ENCODE data around the gene MACROD2.

Gene MACROD2

GRCh38 chr20:14723614-14724013 lies 728.3 kb downstream of the MACROD2 start:
- DNase-seq: no peak

- no peak for DNase-seq
These were observed 728.7 kb downstream of the MACROD2 start for GRCh38 chr20:14724036-14724435.

- DNase-seq: no peak
These were observed 729.2 kb downstream of the MACROD2 start for GRCh38 chr20:14724468-14724867.

DNA sequence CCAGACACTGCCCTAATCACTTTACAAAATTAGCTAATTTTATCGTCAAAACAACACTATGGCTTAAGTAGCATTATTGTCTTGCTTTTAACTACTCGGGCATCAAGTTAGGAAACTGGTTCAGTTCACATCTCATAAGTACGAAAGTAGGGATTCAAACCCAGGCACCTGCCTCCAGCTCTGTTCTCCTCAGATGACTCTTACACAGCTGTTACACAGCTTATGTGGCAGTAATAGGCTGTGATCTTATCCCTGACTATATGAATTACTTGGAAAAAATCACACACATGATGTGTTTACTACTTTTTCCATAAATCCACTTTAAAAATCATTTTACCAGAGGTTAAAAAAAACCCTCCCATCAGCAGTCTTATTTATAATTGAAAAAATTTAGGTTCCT lies 731.3 kb downstream of the MACROD2 start:
- DNase-seq: no peak

DNA sequence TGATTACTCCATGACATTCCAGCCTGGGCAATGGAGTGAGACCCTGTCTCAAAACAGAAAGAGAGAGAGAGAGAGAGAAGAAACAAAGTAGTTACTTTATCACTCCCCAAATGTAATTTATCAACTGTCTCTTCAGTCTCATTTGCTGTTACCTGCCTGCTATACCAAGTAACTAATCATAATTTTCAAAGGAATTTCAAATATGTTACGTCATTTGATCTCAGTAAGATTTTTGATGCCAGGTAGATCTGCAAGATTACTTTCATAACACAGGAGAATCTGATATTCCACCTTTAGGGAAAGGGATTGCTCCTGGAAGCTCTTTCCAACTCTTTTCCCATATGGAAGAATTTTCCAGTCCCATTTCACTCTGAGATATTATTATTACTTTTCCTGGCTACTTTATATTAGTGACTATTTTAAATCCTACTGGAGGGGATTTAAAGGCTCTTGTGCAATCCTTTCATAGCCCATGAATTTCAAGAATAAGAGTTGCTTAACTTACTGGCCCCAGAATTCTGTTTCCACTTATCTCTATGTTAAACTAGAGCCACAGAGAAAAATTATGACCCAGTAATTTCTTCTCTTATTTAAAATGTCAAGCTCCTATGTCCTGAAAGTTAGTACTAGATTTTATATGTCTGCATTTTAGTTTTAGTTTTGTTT lies 732.3 kb downstream of the MACROD2 start:
- DNase-seq: no peak

DNA sequence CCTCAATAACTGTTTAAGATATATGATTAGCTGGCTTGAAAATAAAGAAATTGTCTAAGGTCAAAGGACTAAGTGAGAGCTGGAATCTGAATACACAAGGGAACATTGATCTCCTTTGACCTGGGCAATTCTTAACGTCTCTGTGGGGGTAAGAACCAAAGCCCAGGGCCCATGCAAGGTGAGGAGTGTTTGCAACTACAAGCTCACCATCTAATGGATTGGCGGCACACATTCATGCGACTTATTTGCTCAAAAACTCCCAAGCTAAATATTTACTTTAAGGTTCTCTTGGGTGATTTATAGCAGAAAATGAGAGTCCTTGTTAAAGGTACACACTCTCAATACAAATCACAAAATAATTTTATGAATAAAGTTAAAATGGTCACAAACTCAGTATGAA lies 734.1 kb downstream of the MACROD2 start:
- no peak for DNase-seq

DNA sequence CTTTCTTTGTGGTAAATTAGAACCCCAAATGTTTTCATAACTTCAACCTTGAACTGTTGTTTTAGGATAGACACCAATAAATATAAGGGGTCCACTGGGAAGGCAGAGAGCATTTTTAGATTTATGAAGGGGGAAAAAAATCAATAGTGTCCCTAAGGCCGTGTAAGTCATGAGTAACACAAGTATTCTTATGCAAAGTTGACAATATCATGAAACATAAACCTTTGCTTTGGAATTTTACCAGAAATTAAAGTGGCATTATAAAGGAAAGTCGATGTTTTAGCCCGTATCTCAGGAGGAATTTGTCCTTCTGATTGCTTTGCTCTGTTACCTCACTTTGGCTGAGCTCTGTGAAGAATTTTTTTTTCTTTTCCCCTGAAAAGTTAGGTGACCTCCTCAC lies 737.0 kb downstream of the MACROD2 start:
- no peak for DNase-seq

- no peak for DNase-seq
These were observed 737.7 kb downstream of the MACROD2 start for GRCh38 chr20:14732996-14733395.

- DNase-seq: no peak
These were observed 745.1 kb downstream of the MACROD2 start for GRCh38 chr20:14740380-14740779.

GRCh38 chr20:14741616-14742015 lies 746.3 kb downstream of the MACROD2 start:
- no peak for DNase-seq

GRCh38 chr20:14744723-14745122 lies 749.4 kb downstream of the MACROD2 start:
- DNase-seq: no peak

GRCh38 chr20:14745830-14746229 lies 750.5 kb downstream of the MACROD2 start:
- DNase-seq: no peak

DNA sequence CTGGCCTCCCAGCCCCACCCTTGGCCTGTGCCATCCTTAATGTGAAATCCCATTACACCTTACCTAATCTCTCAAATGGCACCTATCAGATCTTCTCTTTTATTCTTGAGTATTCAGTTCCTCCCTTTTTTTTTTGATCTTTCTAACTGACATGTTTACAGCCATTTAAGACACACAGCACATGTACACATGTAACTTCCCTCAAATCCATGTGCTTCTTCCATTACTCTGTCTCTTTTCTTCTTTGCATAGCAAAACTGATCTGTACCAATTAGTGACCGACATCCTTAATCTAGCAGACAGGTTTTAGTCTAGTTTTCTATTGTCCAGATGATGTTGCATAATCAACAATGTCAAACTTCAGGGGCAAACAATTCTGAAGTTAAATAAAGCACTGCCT lies 755.9 kb downstream of the MACROD2 start:
- DNase-seq: no peak

- no peak for DNase-seq
These were observed 762.4 kb downstream of the MACROD2 start for GRCh38 chr20:14757728-14758127.

DNA sequence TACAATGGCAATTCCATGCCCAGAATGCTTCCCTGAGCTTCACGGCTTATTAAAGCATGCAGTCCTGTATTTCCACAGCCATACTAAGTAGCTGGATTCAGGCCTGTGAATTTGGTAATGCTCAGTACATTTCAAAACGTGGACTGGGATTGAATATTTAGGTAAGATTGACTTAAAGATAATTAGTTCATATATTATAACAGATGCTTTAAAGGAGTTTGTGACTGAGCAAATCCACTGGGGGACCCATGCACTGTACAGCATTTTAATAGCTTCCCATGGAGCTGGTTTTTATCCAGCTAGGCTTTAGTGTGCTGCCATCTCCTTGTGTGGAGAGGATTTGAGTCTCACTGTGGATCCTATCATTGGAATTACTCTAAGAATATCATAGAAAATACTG lies 763.0 kb downstream of the MACROD2 start:
- DNase-seq: no peak

DNA sequence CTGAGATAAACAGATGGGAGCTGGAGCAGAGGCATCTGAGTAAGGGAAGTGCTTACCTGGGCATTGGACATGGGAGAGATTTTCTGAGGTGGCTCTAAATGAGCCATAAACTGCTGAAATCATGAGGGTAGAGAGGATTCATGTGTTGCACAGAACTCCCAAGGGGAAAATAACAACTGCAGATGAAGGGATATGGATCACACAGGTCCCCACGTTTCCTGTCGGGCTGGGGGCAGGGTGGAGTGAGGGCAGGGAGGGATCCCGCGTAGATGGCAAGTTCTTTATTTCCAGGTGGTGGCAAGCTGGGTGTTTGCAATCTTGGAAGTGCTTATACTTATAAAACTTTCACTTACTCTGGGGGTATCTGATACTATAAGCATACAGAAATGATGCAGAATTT lies 764.7 kb downstream of the MACROD2 start:
- DNase-seq: no peak

GRCh38 chr20:14761903-14762302 lies 766.6 kb downstream of the MACROD2 start:
- DNase-seq: no peak

- no peak for DNase-seq
These were observed 769.4 kb downstream of the MACROD2 start for GRCh38 chr20:14764511-14765369.

- no peak for DNase-seq
These were observed 770.0 kb downstream of the MACROD2 start for GRCh38 chr20:14765370-14765701.

DNA sequence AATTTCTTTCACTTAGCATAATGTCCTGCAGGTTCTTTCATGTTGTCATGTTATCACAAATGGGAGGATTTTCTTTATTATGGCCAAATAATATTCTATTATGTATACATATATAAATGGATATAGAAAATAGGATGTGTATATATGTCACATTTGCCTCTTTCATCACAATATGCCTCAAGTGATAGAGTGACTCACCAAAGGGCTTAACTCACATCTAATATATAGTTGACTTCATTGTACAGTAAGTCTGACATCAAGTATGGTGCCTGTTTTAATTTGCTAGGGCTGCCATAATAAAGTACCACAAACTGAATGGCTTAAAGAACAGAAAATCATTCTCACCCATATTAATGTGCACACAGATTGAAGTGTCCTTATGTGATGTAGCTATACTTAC lies 778.2 kb downstream of the MACROD2 start:
- DNase-seq: no peak

- DNase-seq: no peak
These were observed 780.5 kb downstream of the MACROD2 start for GRCh38 chr20:14775778-14776177.

GRCh38 chr20:14777591-14777990 lies 782.3 kb downstream of the MACROD2 start:
- no peak for DNase-seq

- no peak for DNase-seq
These were observed 782.8 kb downstream of the MACROD2 start for GRCh38 chr20:14778096-14778495.

DNA sequence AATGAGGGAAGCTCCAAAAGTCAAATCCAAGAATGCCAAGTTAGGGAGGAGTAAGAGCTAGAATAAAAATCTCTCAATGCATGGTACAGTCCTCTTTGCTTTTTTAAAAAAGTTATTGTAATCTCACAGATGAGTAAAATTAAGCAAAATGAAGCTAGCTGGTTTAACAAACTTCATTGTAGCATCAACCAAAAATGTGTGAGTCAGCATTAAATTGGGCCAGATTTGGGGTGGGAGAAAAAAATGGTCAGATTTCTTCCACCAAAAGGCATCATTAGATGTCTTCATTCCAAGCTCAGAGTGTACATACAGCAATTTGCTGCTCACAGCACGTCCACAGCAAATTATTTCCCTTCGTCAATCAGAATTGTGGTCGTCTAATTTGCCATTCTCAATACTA lies 783.6 kb downstream of the MACROD2 start:
- DNase-seq: no peak

DNA sequence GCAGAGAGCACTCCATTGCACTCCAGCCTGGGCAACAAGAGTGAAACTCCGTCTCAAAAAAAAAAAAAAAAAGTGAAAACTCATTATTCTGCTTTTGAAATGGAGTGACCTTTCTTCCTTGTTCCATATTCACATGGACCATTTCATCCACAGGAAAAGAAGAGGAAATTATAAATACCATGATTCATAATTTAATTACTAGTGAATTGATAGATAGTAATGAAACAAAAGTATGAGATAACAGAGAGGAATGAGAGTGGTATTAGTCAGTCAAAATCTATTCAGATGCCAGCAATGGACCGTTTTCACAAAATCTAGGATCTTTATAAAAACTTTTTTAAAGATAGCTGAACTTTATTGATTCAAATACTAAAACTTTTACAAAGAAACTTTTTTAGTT lies 785.2 kb downstream of the MACROD2 start:
- no peak for DNase-seq

Data from hematopoietic multipotent progenitor cell treated with erythropoietin and hydrocortisone succinate and interleukin-3 and kit ligand, for 6 days (in vitro differentiated cells).